ENCODE data around the gene PLA2G6. TPM values are rescaled to one million over a fixed set of nuclear protein-coding genes. Genes with fewer than 3 reads are reported as not detected.
A peak's percentile ranks its signal among the peaks of the same experiment; 100 is the strongest.
"Not testable (repeated sequence)": the region's sequence is repeated elsewhere in the genome, so short reads cannot be mapped to it uniquely, and the experiment has no call there.

PLA2G6 gene
- total RNA-seq, 1 donor from 2014 or later: 22.5 TPM

DNA sequence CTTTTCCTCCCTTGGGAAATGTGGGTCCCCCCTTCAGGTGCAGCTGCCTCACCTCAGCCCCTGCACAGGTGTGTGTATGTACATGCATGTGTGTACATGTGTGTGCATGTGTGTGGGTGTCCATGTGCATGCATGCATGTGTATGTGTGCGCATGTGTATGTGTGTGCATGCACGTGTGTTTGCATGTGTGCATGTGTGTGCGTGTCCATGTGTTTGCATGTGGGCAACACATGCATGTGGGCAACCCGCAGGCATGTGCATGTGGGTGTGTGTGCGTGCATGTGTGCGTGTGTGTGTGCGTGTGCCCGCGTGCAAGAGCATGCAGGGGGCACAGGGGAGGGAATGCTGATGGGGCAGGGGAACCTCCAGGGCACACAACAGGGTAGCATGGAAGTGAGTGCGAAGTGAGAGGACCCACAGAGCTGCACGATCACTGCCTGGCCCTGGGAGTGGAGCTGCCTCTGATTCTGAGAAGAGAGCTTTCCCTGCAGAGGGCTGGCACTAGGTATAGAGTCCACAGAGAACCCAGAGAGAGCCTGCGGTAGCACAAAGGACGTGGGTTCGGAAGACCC is 56.5 kb downstream of the PLA2G6 start:
- no peaks in the 10 kb centered on the region for H3K9me3 Mint-ChIP-seq (ENCODE audit: unreplicated experiment)
- TF ChIP-seq, protein P1, sequence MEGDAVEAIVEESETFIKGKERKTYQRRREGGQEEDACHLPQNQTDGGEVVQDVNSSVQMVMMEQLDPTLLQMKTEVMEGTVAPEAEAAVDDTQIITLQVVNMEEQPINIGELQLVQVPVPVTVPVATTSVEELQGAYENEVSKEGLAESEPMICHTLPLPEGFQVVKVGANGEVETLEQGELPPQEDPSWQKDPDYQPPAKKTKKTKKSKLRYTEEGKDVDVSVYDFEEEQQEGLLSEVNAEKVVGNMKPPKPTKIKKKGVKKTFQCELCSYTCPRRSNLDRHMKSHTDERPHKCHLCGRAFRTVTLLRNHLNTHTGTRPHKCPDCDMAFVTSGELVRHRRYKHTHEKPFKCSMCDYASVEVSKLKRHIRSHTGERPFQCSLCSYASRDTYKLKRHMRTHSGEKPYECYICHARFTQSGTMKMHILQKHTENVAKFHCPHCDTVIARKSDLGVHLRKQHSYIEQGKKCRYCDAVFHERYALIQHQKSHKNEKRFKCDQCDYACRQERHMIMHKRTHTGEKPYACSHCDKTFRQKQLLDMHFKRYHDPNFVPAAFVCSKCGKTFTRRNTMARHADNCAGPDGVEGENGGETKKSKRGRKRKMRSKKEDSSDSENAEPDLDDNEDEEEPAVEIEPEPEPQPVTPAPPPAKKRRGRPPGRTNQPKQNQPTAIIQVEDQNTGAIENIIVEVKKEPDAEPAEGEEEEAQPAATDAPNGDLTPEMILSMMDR (IDR thresholded peaks at IDR 0.05; ENCODE audit: unreplicated experiment): no peak
- H3K27me3 Mint-ChIP-seq (ENCODE audit: unreplicated experiment): peaks cover 12% of the 10 kb centered on the region
- H3K27ac Mint-ChIP-seq (ENCODE audit: unreplicated experiment): peak overlapping the region; percentile 52
- no peak overlapping the region for H3K4me3 Mint-ChIP-seq (ENCODE audit: unreplicated experiment)
- H3K4me1 Mint-ChIP-seq (ENCODE audit: unreplicated experiment): no peaks in the 10 kb centered on the region
- no peaks in the 10 kb centered on the region for H3K36me3 Mint-ChIP-seq (ENCODE audit: low read depth, unreplicated experiment)
- DNase-seq (ENCODE audit: low spot score): no peak

DNA sequence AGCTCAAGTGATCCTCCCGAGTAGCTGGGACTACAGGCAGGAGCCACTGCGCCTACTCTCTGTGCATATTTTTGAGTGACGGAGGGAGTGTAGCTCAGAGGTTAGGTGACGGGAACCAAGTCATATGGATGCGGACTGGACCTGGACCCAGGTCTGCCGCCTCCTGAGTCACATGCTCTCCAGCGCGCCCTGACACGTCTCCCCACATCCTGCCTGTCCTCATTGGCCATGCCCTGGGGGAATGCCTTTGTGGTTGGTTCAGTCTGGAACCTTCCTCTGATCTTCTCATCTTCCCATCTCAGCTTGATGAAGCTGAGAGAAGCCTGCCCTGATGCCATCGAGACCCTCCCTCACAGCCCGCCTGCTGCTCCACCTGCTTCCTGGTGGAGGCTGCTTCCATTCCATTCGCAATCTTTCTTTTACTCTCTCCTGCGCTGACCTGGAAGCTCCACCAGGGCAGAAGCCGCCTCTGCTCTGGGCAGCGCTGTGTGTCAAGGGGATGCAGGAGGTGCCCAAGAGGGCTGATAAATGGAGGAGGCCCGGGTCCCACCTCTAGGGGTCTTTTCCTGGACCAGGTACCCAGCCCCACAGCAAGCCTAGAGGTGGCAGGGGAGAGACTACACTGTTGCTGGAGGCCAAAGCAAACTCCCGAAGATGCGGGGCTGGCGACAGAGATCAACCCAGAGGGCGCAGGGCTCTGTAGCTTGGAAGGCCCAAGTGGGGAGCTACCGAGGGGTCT is 57.2 kb downstream of the PLA2G6 start:
- no peak overlapping the region for H3K4me3 Mint-ChIP-seq (ENCODE audit: unreplicated experiment)
- TF ChIP-seq, protein P1 (IDR thresholded peaks at IDR 0.05; ENCODE audit: unreplicated experiment): no peak
- no peaks in the 10 kb centered on the region for H3K36me3 Mint-ChIP-seq (ENCODE audit: low read depth, unreplicated experiment)
- DNase-seq (ENCODE audit: low spot score): no peak
- H3K27me3 Mint-ChIP-seq (ENCODE audit: unreplicated experiment): peaks cover 12% of the 10 kb centered on the region
- no peaks in the 10 kb centered on the region for H3K9me3 Mint-ChIP-seq (ENCODE audit: unreplicated experiment)
- H3K4me1 Mint-ChIP-seq (ENCODE audit: unreplicated experiment): no peaks in the 10 kb centered on the region
- H3K27ac Mint-ChIP-seq (ENCODE audit: unreplicated experiment): no peak overlapping the region

DNA sequence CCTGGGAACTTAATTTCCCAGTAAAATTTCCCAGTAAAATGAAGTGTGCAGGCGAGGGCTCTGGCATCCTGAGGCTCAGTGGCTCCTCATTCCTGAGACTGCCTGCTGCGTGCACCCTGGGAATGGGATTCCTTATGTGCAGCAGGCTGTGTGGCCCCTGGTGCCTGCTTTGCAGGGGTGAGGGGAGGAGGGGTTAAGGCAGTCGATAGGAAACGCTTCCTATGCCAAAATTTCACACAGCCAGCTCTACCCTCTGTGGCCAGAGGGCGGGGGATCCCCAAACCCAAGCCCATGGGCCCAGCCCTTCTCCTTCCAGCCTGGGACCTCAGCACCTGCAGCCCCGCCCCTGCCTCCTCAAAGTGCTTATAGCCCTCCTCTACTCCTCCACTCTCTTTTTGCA is 59.0 kb downstream of the PLA2G6 start:
- Mint-ChIP-seq H3K27ac (ENCODE audit: unreplicated experiment) (no peak overlapping the region), H3K36me3 (ENCODE audit: low read depth, unreplicated experiment) (no peaks in the 10 kb centered on the region), H3K4me3 (ENCODE audit: unreplicated experiment) (no peak overlapping the region), H3K4me1 (ENCODE audit: unreplicated experiment) (no peaks in the 10 kb centered on the region), H3K27me3 (ENCODE audit: unreplicated experiment) (peaks cover 12% of the 10 kb centered on the region), H3K9me3 (ENCODE audit: unreplicated experiment) (no peaks in the 10 kb centered on the region)
- TF ChIP-seq, protein P1 (IDR thresholded peaks at IDR 0.05; ENCODE audit: unreplicated experiment): no peak
- DNase-seq (ENCODE audit: low spot score): no peak

DNA sequence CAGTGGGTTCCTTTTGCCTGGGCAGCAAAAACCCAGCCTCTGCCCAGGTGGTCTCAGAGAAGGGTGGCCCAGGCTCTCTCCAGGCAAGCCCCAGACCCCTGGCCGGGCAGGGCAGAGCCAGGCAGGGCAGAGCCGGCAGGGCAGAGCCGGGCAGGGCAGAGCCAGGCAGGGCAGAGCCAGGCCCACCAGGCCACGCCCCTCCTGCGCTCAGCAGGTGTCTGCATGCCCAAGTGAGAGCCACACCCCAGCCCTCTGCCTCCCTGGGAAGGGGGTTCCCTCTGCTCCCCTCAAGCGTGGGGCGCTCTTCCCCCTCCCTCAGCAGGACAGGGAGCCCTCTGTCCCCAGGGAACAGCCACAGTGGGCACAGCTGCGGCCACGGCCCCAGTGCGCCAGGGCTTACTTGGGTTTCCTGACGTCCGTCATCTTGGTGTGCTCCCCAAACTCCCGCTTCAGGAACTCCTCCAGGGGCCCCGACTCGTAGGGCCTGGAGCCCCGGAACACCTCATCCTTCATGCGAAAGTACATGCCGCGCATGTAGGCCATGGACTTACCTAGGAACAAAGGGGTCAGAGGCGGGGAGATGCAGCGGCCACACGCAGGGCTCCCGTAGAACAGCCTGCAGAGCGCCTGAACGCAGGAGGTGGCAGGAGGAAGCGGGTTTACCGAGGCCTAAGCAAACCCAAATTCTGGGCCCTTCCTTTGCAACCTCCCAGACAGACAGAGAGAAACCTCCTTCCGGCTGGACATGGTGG is 61.1 kb downstream of the PLA2G6 start:
- no peaks in the 10 kb centered on the region for H3K4me1 Mint-ChIP-seq (ENCODE audit: unreplicated experiment)
- no peaks in the 10 kb centered on the region for H3K9me3 Mint-ChIP-seq (ENCODE audit: unreplicated experiment)
- H3K27me3 Mint-ChIP-seq (ENCODE audit: unreplicated experiment): peaks cover 12% of the 10 kb centered on the region
- H3K27ac Mint-ChIP-seq (ENCODE audit: unreplicated experiment): no peak overlapping the region
- TF ChIP-seq, protein P1 (IDR thresholded peaks at IDR 0.05; ENCODE audit: unreplicated experiment): no peak
- H3K4me3 Mint-ChIP-seq (ENCODE audit: unreplicated experiment): no peak overlapping the region
- H3K36me3 Mint-ChIP-seq (ENCODE audit: low read depth, unreplicated experiment): no peaks in the 10 kb centered on the region
- DNase-seq (ENCODE audit: low spot score): no peak

DNA sequence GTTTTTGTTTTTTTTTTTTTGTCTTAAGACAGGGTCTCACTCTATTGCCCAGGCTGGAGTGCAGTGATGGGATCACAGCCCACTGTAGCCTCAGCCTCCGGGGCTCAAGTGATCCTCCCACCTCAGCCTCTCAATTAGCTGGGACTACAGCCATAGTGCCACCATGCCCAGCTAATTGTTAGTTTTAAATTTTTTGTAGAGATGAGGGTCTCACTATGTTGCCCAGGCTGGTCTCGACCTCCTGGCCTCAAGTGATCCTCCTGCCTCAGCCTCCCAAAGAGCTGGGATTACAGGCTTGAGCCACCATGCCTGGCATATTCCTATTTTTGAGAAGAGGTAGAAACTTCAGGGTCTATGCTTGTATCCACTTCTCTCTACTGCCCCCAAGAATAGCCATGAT is 62.9 kb downstream of the PLA2G6 start:
- not testable (repeated sequence) for DNase-seq (ENCODE audit: low spot score); H3K9me3 Mint-ChIP-seq (ENCODE audit: unreplicated experiment); H3K27me3 Mint-ChIP-seq (ENCODE audit: unreplicated experiment); H3K27ac Mint-ChIP-seq (ENCODE audit: unreplicated experiment); H3K36me3 Mint-ChIP-seq (ENCODE audit: low read depth, unreplicated experiment); H3K4me1 Mint-ChIP-seq (ENCODE audit: unreplicated experiment); H3K4me3 Mint-ChIP-seq (ENCODE audit: unreplicated experiment)
